ENCODE data around the gene FKBP10. TPM values are rescaled to one million over a fixed set of nuclear protein-coding genes. Genes with fewer than 3 reads are reported as not detected.

The FKBP10 gene

DNA sequence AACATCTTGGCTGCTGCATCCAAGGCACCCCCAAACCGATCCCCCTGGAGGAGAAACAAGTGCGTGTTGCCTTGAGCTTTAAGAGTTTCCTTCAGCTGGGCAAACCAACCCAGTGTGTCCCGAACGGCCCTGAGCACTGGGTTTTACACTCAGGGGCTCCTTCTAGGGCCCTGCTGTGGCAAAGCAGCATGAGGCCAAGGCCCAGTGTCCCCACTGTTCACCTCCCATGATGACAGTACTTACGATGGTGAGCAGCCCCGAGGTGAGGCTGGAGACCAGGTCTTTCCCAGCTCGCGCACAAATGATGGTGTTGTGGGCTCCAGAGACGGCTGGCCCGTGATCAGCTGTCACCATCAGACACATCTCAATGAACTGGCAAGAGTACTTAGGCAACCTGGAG lies 59.0 kb downstream of the FKBP10 start:
- WGBS, result 97% methylated on average over 10 of the region's 10 CpGs
- Histone ChIP-seq H2AFZ (ENCODE audit: low read depth, low read length) (no peak overlapping the region), H2AK5ac (ENCODE audit: low read length, severe bottlenecking) (no peak overlapping the region), H3K4me3 (ENCODE audit: insufficient read depth in 1 of 2, low read depth in 1 of 2, low read length in 2 of 2) (no peak overlapping the region), H3K27me3 (ENCODE audit: control insufficient read depth in 1 of 2, insufficient read depth in 1 of 2, low read length in 2 of 2) (no peaks in the 10 kb centered on the region), H2BK12ac (ENCODE audit: low read length in 2 of 2) (no peak overlapping the region), H3K79me1 (replicated peaks; ENCODE audit: low read length, poor library complexity, severe bottlenecking) (peaks cover 11% of the 10 kb centered on the region), H3K14ac (ENCODE audit: low read length in 2 of 2) (no peak overlapping the region), H3K9ac (ENCODE audit: low read length) (no peak overlapping the region), H3K4me1 (ENCODE audit: control insufficient read depth, insufficient read depth, low read depth, low read length) (peaks cover 2% of the 10 kb centered on the region), H4K91ac (ENCODE audit: low read length) (no peak overlapping the region), H2BK15ac (ENCODE audit: low read depth, poor library complexity, severe bottlenecking) (no peak overlapping the region), H3K18ac (ENCODE audit: low read depth in 1 of 2, low read length in 2 of 2) (no peak overlapping the region), H3K36me3 (ENCODE audit: control insufficient read depth in 1 of 2, insufficient read depth in 2 of 2, low read depth in 1 of 2, low read length in 2 of 2) (peaks cover 55 to 76% of the 10 kb centered on the region in 2 experiments), H4K8ac (ENCODE audit: low read length) (no peak overlapping the region), H3K9me3 (ENCODE audit: control insufficient read depth, low read length) (no peaks in the 10 kb centered on the region), H3K4me2 (ENCODE audit: low read length, poor library complexity, severe bottlenecking) (no peak overlapping the region), H3K23ac (ENCODE audit: low read length in 2 of 2) (no peak overlapping the region), H2BK5ac (ENCODE audit: low read depth, low read length, poor library complexity, severe bottlenecking) (no peak overlapping the region), H3K27ac (ENCODE audit: low read length, poor library complexity, severe bottlenecking) (no peak overlapping the region), H3K4ac (ENCODE audit: low read depth in 1 of 2, low read length in 2 of 2) (no peak overlapping the region), H2BK120ac (ENCODE audit: low read depth, low read length) (no peak overlapping the region)
- no peak for DNase-seq

Small RNA genes within 50 kb of the gene (small RNA-seq; reads per million reads assigned to genes)
- gene AC125257.2 (ENCODE audit: low read depth), result not detected
